HG02623 (cell line): Measurements from ENCODE around the gene TRIM34.
"Not testable (repeated sequence)": the region's sequence is repeated elsewhere in the genome, so short reads cannot be mapped to it uniquely, and the experiment has no call there.

Source experiments
- ATAC-seq: cut with Tn5 transposase; IDR thresholded peaks from one replicate; pipeline ENCODE4 v1.9.1; 2021; ENCODE audit warnings: moderate library complexity; ENCODE audit not compliant: unreplicated experiment

TRIM34 gene

DNA sequence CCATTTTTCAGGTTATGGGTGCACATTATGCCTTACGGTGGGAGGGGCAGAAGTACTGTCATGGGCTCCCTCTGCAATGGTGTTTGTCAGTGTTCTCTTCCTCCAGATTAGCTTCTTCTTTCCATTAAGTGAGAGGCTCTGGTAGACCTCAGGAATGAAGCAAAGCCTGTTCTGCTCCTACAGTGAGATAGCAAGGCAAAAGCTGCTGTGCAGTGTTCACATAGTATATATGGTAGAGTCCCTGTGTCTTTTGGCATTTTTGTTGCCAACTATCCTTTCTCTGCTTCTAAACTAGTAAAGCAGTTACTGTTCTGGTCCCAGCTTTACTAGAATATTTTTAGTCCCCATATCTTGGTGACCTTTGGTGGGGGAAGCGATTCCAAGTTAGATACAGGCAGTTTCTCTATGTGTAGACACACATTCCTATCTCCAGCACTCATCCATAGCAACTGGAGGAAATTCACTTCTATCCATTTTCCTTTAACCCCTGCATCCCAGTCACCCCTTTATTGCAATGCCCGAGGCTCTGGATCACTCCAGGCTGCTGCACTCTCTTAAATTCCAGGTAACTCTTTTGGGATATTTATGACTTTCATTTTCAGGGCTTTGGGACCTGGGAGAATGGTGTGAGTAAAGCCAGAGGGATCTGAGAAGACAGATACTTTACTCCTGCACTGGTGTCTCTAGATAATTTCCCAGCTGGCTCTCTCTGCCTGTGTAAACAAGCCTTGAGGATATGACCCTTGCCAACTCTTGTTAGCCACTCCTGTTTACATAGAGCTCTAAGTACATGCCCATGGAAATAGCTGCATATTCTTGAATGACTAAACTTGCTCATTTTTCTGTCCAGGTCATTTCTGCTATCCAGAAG is 3.9 kb upstream of the TRIM34 start:
- no peak for ATAC-seq

DNA sequence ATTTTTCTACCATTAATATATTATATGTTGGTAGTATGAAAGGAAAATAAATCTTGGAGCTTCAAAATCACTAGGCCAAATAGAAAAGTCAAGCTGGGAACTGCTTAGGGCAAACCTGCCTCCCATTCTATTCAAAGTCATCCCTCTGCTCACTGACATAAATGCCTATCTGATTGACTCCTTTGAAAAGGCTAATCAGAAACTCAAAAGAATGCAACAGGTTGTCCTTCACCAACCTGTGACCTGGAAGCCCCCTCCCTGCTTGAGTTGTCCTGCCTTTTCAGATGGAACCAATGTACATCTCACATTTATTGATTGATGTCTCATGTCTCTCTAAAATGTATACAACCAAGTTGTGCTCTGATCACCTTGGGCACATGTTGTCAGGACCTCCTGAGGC is 3.2 kb upstream of the TRIM34 start:
- ATAC-seq: no peak

DNA sequence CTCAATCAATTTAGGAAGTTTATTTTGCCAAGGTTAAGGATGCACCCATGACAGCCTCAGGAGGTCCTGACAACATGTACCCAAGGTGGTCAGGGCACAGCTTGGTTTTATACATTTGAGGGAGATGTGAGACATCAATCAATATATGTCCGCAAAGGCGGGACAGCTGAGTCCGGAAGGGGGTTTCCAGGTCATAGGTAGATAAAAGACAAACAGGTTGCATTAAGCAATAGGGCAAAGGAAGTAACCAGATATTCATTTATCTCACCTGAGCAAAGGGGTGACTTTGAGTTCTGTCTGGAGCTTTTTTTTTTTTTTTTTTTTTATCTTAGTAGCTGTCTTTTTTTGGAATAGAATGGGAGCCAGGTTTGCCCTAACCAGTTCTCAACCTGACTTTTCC is 2.0 kb upstream of the TRIM34 start:
- ATAC-seq: no peak

DNA sequence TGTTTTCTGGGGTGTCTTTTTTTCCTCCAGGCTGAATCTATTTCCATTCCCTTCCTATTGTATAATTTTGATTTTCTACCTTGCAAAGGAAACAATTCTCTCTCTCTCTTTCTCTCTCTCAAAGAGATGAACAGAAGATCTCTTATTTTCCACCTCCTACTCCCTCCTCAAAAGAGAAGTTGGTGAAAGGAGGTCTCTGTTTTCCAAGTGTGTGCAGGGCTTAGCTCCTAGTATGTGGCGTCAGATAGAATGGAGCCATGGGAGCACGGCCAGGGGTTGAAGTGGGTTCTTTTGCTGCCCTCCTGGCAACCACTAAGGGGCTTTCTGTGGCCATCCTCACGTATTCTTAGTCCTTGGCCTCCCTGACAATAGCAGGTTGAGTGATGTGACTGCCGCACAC is 480 bp downstream of the TRIM34 start:
- no peak for ATAC-seq

DNA sequence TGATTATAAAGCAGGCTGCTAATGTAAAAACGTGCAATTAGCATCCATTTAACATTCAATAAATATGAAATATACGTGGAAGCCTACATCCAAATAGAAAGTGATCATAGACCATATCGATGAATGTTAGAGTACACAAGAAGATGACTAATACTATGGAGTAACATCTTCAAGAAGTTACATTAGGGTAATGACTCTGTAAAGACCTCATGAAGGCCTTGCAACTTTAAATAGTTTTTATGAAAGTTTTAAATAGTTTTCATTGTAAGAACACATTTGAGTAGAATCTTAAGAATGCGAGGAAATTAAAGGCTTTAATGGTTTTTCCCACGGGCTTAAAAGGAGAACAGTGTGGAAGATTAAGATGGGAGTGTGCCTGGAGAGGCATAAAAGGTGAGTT is 1.4 kb downstream of the TRIM34 start:
- no peak for ATAC-seq

DNA sequence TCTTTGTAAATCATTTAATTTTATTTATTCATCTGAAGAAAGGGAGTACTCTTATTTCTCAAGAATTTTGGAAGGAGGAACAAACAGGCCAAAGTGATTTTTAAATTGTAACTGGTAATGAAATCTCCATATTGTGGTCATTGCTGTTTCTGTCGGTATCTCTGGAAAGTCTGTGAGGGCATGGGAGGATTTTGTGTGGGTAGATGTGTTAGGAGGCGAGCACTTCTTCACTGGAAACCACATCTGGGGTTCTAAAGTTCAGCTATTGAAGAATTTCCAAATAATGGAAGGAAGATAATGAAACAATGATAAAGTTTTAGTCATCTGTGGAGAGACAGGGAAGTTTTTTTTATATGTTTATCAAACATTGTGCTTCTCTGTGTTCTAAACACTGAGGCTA is 6.6 kb downstream of the TRIM34 start:
- ATAC-seq: peak; percentile 15

DNA sequence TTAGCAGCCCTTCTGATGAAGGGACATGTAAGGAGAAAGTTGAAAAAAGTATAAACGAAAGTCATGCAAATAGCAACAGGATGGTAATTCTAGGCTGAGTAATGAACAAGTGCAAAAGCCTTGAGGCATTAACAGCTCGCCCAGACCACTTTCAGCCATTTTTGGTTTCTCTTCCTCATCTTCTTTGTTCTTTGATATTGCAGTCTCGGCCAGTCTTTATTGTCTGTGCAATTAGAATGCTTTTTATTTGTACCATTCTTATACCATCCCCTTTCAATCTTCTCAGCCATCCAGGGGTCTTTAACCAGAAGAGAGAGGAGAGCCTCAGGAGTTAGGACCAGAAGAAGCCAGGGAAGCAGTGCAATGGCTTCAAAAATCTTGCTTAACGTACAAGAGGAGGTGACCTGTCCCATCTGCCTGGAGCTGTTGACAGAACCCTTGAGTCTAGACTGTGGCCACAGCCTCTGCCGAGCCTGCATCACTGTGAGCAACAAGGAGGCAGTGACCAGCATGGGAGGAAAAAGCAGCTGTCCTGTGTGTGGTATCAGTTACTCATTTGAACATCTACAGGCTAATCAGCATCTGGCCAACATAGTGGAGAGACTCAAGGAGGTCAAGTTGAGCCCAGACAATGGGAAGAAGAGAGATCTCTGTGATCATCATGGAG is 7.3 kb downstream of the TRIM34 start:
- peak; percentile 95 for ATAC-seq

DNA sequence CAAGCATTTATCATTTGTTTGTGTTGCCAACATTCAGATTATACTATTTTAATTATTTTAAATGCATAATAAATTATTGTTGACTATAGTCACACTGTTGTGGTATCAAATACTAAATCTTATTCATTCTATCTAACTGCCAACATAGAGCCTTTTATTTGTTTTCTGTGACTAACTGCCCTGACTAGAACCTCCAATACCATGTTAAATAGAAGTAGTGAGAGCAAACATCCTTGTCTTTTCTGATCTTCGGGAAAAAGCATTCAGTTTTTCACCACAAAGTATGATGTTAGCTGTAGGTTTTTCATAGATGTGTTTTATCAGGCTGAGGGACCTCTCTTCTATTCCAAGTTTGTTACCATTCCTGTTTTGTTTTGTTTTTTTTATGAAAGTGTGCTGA is 15.2 kb downstream of the TRIM34 start:
- no peak for ATAC-seq

DNA sequence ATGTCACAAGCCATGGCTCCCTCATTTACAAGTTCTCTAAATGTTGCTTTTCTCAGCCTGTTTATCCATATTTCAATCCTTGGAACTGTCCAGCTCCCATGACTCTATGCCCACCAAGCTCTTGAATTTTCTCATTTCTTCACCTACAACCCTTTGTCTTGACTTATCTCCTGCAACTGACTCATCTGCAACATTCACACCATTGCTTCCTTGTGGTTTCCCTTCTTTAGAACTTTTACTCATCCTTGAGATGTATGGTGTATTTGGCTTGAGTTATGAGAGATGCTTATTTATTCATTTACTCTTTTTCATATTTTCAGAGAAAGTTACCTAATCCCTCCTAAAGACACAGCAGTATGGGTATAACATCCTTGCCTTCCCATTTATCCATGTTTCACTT is 18.8 kb downstream of the TRIM34 start:
- ATAC-seq: no peak

DNA sequence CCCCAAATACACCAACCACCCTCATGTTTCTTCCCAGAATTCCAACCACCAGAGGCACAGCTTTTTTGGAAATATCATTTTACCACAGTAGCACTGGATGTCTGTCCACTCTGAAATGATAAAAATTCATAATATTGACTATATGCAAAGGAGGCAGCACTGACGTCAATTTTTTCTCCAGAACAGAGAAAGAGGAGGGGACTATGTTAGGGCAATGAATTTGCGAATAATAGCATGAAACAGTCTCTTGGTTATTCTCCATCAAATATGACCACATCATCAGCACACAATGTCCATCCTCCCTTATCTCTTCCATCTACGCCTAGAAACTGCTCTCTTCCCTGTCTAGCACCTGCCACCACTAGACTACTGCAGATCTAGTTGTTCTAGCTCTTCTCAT is 21.3 kb downstream of the TRIM34 start:
- ATAC-seq: no peak

DNA sequence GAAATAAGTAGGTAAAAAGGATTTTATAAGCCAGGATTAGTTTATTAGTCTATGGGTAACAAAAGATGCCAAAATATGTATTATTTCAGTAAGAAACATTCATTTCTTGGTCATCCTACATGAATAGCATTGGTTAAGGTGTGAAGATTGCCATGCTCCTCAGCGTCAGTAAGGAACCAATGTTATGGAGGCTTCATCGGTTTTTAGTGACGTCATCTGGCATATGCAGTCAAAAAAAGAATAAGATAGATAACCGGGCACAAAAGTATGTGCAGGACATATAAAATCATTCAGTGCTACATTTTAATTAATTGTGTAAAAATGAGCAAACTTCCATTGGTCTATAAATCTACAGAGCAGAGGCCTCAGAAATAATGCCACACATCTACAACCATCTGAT is 30.7 kb downstream of the TRIM34 start:
- no peak for ATAC-seq

DNA sequence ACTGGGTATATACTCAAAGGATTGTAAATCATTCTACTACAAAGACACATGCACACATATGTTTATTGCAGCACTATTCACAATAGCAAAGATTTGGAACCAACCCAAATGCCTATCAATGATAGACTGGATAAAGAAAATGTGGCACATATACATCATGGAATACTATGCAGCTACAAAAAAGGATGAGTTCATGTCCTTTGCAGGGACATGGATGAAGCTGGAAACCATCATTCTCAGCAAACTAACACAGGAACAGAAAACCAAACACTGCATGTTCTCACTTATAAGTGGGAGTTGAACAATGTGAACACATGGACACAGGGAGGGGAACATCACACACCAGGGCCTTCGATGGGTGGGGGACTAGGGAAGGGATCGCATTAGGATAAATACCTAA is 32.2 kb downstream of the TRIM34 start:
- not testable (repeated sequence) for ATAC-seq

DNA sequence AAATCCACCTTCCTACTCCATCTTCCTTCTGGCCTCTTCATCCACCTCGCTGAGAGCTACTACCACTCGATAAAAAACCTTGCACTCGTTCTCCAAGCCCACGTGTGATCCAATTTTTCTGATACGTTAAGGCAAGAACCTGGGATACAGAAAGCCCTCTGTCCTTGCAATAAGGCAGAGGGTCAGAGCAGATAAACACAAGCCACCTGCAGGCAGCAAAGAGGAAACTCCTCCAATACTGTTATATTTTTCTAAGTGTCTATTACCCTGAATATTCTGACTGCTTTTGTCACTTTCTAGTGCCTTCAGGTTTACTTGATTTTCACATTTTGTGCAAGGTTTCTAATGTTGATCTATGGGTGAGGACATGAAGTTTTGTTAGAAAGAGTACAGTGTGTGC is 33.5 kb downstream of the TRIM34 start:
- ATAC-seq: no peak

DNA sequence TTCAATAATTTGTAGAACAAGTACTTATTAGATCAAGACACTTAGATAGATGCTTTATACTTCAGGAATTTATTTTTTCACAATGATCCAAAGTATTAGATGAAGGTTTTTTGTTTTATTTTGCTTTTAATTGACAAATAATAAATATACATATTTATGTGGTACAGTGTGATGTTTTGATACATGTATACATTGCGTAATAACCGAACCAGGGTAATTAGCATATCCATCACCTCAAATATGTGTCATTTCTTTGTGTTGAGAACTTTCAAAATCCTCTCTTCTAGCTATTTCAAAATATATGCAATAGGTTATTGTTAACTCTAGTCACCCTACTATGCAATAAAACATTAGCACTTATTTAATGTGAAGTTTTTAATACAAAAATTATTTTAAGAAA is 38.7 kb downstream of the TRIM34 start:
- ATAC-seq: no peak

DNA sequence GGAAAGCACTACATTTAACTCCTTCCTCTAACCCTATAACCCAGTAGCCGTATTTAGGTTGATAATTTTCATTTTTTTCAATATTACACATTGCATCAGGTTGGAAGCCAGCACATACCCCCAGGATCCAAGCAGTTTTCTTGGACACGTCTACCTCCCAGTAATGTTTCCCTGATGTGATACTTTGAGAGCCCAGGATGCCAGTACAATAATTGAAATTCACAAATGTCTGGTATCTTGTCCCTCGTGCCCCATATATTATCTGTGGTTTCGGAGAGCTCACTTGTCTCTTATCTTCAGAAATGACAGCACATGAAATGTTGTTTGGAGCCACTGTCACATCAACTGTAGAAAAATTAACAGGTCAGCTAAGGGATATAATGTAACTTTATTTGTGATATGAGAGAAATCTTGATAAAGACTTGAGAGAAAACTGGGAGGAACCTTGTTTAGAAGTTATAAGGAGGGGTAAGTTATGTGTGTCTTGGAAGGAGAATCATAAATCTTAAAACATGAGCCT is 40.3 kb downstream of the TRIM34 start:
- no peak for ATAC-seq

DNA sequence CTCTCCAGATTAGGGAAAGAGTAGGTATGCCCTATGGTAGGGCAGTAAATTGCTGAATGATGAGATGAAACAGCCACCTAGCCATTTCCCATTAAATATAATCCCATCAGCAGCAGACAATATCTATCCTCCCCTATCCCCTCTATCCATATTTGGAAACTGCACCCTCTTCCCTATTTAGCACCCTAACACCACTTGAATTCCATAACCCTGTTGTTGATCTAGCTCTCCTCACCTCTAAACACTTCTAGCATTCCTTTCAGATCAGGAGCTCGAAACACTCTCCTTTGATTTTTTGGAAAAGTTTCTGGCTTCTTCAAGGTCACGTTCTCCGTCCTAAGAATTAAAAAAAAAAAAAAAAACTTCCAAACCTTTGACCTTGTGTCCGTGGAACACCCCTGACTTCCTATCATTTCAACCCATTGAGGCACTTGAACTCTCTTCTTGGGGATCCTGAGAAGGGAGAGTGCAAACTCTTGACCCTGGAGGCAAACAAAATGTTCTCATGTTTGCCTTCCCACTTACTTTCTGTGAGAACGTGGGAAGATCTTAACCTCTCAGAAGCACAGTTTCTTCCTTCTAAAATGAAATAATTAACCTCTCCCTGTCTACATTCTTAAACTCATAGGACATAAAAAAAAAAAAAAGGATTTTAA is 41.1 kb downstream of the TRIM34 start:
- ATAC-seq: no peak

DNA sequence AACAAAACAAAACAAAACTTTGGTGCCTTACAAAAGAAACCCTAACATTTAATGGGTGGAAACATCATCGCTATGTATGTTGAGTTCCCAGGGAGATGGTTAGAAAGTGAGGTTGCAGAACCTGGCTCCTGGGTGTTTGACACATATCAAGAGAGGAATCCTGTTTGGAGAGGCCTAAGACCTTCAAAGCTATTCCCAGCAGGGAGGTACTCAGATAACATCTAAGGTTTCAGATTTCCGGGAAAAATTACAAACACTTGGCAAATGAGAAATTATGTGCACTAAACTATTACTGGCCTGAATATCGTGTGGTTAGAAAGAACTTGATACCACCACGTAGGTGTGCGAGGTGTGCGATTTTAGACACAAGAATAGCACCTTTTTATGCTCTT is 41.6 kb downstream of the TRIM34 start:
- ATAC-seq: no peak

DNA sequence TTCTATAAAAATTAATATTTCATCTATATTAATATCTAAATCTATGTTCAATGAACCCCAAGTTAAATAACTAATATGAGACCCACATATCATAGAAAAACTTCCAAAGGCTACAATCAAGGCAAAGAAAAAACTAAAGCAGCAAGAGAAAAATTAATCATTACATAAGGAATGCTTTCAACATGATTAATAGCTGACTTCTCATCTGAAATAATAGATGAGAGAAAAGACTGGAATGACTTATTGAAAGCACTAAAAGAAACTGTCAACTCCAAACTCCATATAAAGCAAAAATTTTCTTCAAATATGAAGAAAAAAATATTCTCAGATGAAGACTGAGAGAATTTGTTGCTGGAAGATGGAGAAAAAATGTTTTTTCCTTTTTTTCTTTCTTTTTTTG is 47.0 kb downstream of the TRIM34 start:
- ATAC-seq: no peak

DNA sequence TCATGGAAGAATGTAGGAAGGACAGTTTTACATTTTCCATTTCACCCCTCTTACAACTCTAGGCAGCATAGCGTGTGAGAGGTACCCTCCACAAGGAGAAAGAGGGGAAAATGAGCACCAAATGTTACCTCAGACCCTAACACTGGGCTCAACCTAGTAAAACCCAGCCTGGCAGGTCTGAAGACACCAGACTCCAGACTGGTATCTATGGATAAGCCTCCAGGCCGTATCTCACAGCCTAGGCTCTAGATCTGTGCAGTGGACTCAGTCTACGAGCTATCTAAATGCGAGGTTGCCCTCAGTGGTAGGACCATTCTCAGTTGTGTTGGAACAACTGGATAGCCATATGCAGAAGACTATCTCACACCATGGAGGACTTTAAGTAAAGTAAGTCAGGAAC is 49.6 kb downstream of the TRIM34 start:
- ATAC-seq: no peak

DNA sequence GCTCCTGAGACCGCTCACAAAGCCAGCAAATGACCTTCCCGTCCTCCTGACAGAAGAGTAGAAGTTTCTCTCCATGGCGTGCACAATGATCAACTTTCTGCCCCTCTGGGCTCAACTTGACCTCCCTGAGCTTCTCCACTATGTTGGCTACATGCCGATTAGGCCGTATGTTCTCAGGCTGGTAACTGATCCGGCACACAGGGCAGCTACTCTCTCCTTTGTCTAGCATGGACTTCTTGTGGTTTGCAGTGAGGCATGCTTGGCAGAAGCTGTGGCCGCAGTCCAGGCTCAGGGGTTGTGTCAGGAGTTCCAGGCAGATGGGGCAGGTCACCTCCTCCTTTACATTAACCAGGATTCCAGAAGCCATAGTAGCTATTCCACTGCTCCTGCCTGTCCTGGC is 55.0 kb downstream of the TRIM34 start:
- ATAC-seq: no peak

DNA sequence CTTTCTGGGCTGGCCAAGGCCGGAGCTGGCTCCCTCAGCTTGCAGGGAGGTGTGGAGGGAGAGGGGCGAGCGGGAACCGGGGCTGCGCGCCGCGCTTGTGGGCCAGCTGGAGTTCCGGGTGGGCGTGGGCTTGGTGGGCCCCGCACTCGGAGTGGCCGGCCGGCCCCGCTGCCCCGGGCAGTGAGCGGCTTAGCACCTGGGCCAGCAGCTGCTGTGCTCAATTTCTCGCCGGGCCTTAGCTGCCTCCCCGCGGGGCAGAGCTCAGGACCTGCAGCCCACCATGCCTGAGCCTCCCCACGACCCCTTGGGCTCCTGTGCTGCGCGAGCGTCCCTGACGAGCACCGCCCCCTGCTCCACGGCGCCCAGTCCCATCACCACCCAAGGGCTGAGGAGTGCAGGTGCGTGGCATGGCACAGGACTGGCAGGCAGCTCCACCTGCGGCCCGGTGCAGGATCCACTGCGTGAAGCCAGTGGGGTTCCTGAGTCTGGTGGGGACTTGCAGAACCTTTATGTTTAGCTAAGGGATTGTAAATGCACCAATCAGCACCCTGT is 58.2 kb downstream of the TRIM34 start:
- ATAC-seq: not testable (repeated sequence)

DNA sequence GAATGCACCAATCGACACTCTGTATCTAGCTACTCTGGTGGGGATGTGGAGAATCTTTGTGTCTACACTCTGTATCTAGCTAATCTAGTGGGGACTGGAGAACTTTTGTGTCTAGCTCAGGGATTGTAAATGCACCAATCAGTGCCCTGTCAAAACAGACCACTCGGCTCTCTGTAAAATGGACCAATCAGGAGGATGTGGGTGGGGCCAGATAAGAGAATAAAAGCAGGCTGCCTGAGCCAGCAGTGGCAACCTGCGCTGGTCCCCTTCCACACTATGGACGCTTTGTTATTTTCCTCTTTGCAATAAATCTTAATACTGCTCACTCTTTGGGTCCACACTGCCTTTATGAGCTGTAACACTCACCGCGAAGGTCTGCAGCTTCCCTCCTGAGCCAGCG is 58.8 kb downstream of the TRIM34 start:
- ATAC-seq: not testable (repeated sequence)
